Body of pancreas (tissue), 4 donors: ENCODE measurements around the gene CD47.

ENCODE experiments used
- POLR2A ChIP-seq, 3 donors: fragments of 450-650 bp; IDR thresholded peaks; one replicate each; pipeline ENCODE4 v1.6.1; 2016; ENCODE audit warnings: antibody characterized with exemption in 3 of 3, mild to moderate bottlenecking in 2 of 3
- TF ChIP-seq, protein P1 (sequence below), 7 experiments: fragments of 450-650 bp in 4 of 7; fragments of 200-600 bp in 3 of 7; sonication (generic) in 3 of 7; IDR thresholded peaks; one replicate each; pipeline ENCODE4 v1.5.1; 2016 to 2019; ENCODE audit warnings: antibody characterized with exemption in 7 of 7

DNA sequence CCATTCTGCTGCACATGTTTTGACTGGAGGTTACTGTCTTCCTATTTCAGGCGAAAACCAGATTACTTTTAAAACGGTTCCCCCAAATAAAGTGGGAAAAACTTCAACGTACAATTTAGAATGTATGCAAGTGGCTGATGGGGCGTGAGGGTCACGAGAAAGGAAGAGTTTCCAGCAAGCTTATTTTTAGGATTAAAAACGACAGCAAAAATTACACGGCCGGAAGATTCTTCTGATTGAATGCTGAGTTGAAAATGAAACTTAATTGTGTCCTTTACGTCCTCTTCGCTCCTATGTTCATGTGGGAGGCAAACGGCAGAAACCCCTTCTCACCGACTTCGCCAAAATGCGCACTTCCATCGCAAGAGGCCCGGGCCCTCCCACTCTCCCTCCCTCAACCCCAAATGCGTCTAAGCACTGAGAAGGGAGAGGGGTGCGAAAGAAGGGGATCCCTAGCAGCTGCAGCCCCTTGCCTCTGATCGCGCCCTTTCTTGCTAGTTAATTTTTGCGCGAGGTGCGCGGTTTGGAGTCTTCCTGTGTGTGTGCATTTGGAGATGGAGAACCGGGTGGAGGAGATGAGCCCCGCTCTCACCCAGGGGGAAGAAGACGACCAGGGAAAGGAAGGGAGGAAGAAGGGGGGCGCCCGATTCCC is 656 bp downstream of the CD47 start:
- TF ChIP-seq, protein P1, sequence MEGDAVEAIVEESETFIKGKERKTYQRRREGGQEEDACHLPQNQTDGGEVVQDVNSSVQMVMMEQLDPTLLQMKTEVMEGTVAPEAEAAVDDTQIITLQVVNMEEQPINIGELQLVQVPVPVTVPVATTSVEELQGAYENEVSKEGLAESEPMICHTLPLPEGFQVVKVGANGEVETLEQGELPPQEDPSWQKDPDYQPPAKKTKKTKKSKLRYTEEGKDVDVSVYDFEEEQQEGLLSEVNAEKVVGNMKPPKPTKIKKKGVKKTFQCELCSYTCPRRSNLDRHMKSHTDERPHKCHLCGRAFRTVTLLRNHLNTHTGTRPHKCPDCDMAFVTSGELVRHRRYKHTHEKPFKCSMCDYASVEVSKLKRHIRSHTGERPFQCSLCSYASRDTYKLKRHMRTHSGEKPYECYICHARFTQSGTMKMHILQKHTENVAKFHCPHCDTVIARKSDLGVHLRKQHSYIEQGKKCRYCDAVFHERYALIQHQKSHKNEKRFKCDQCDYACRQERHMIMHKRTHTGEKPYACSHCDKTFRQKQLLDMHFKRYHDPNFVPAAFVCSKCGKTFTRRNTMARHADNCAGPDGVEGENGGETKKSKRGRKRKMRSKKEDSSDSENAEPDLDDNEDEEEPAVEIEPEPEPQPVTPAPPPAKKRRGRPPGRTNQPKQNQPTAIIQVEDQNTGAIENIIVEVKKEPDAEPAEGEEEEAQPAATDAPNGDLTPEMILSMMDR (IDR thresholded peaks at IDR 0.05), result no peak
- no peak for TF ChIP-seq POLR2A (IDR thresholded peaks at IDR 0.05)
